Mesenchymal stem cell (in vitro differentiated cells and primary cell): ENCODE results near the gene SLC3A2.

Experiments used
- DNase-seq: peaks from one replicate; pipeline ENCODE4 v3.0.0-alpha.2; 2013
- H2AFZ ChIP-seq: one replicate; pipeline ENCODE4 v1.6.1; 2013; ENCODE audit warnings: low read depth, mild to moderate bottlenecking, control low read depth, inconsistent platforms, low read length, moderate library complexity
- H2AK5ac ChIP-seq: 2 replicates; pipeline ENCODE4 v1.6.1; 2013; ENCODE audit warnings: low read length, moderate library complexity, mild to moderate bottlenecking, inconsistent platforms; ENCODE audit not compliant: severe bottlenecking
- H2BK120ac ChIP-seq: one replicate; pipeline ENCODE4 v1.6.1; 2013; ENCODE audit warnings: low read depth, mild to moderate bottlenecking, inconsistent platforms, low read length, moderate library complexity
- H2BK12ac ChIP-seq, 2 experiments: one replicate each; pipeline ENCODE4 v1.6.1; 2013; ENCODE audit warnings: inconsistent platforms in 2 of 2, low read length in 2 of 2, mild to moderate bottlenecking in 2 of 2, moderate library complexity in 2 of 2, control low read depth in 1 of 2
- H2BK15ac ChIP-seq: one replicate; pipeline ENCODE4 v1.6.1; 2013; ENCODE audit warnings: mild to moderate bottlenecking, low read depth, inconsistent platforms; ENCODE audit not compliant: poor library complexity, severe bottlenecking
- H2BK5ac ChIP-seq: 2 replicates; pipeline ENCODE4 v1.6.1; 2013; ENCODE audit warnings: low read depth, mild to moderate bottlenecking, low read length, control low read depth, inconsistent platforms; ENCODE audit not compliant: poor library complexity, severe bottlenecking
- H3K14ac ChIP-seq, 2 experiments: one replicate each; pipeline ENCODE4 v1.6.1; 2013; ENCODE audit warnings: inconsistent platforms in 2 of 2, low read length in 2 of 2, control low read depth in 1 of 2, mild to moderate bottlenecking in 1 of 2, moderate library complexity in 1 of 2
- H3K18ac ChIP-seq, 2 experiments: one replicate each; pipeline ENCODE4 v1.6.1; 2013; ENCODE audit warnings: inconsistent platforms in 2 of 2, low read length in 2 of 2, control low read depth in 1 of 2, low read depth in 1 of 2, mild to moderate bottlenecking in 1 of 2
- H3K23ac ChIP-seq, 2 experiments: one replicate each; pipeline ENCODE4 v1.6.1; 2013; ENCODE audit warnings: inconsistent platforms in 2 of 2, low read length in 2 of 2, mild to moderate bottlenecking in 2 of 2, moderate library complexity in 2 of 2, control low read depth in 1 of 2
- H3K27ac ChIP-seq: 2 replicates; pipeline ENCODE4 v1.5.1; 2013; ENCODE audit warnings: mild to moderate bottlenecking, moderate library complexity, low read length, control low read depth, inconsistent platforms; ENCODE audit not compliant: poor library complexity, severe bottlenecking
- H3K27me3 ChIP-seq, 2 experiments: 2 replicates each; pipeline versions ENCODE4 v1.6.1 to v1.7.0; 2013; ENCODE audit warnings: low read length in 2 of 2, mild to moderate bottlenecking in 2 of 2, moderate library complexity in 2 of 2, control low read depth in 1 of 2, inconsistent platforms in 1 of 2; ENCODE audit not compliant: control insufficient read depth in 1 of 2, insufficient read depth in 1 of 2
- H3K36me3 ChIP-seq, 2 experiments: 2 replicates each; pipeline versions ENCODE4 v1.6.1 to v1.7.0; 2013; ENCODE audit warnings: low read length in 2 of 2, control low read depth in 1 of 2, inconsistent platforms in 1 of 2, low read depth in 1 of 2, mild to moderate bottlenecking in 1 of 2; ENCODE audit not compliant: insufficient read depth in 2 of 2, control insufficient read depth in 1 of 2
- H3K4ac ChIP-seq, 2 experiments: one replicate each; pipeline ENCODE4 v1.6.1; 2013; ENCODE audit warnings: inconsistent platforms in 2 of 2, low read length in 2 of 2, mild to moderate bottlenecking in 2 of 2, moderate library complexity in 2 of 2, control low read depth in 1 of 2, low read depth in 1 of 2
- H3K4me1 ChIP-seq: 2 replicates; pipeline ENCODE4 v1.6.1; 2013; ENCODE audit warnings: low read depth, low read length, control low read depth; ENCODE audit not compliant: control insufficient read depth, insufficient read depth
- H3K4me2 ChIP-seq: 2 replicates; pipeline ENCODE4 v1.6.1; 2013; ENCODE audit warnings: low read length, mild to moderate bottlenecking, inconsistent platforms; ENCODE audit not compliant: poor library complexity, severe bottlenecking
- H3K4me3 ChIP-seq, 2 experiments: 2 replicates each; pipeline versions ENCODE4 v1.5.1 to v1.7.0; 2013; ENCODE audit warnings: low read length in 2 of 2, mild to moderate bottlenecking in 2 of 2, control low read depth in 1 of 2, low read depth in 1 of 2; ENCODE audit not compliant: insufficient read depth in 1 of 2
- H3K79me1 ChIP-seq: replicated peaks from 2 replicates; pipeline ENCODE4 v1.6.1; 2013; ENCODE audit warnings: mild to moderate bottlenecking, control low read depth, low read length, inconsistent platforms; ENCODE audit not compliant: poor library complexity, severe bottlenecking
- H3K9ac ChIP-seq: 2 replicates; pipeline ENCODE4 v1.7.0; 2013; ENCODE audit warnings: mild to moderate bottlenecking, low read length, moderate library complexity
- H3K9me3 ChIP-seq: 2 replicates; pipeline ENCODE4 v1.7.0; 2013; ENCODE audit warnings: mild to moderate bottlenecking, low read length; ENCODE audit not compliant: control insufficient read depth
- H4K8ac ChIP-seq: one replicate; pipeline ENCODE4 v1.6.1; 2013; ENCODE audit warnings: inconsistent platforms, mild to moderate bottlenecking, low read length, moderate library complexity
- H4K91ac ChIP-seq: one replicate; pipeline ENCODE4 v1.6.1; 2013; ENCODE audit warnings: mild to moderate bottlenecking, low read length, inconsistent platforms
- WGBS: methylation state at CpG from one replicate; pipeline ENCODE4 v1.1.7; 2013; ENCODE audit warnings: mixed read lengths; 5-methylcytosine and 5-hydroxymethylcytosine counted together

Gene SLC3A2

GRCh38 chr11:62930666-62931065 lies 50.0 kb downstream of the SLC3A2 start:
- H3K27ac ChIP-seq = no peak overlapping the region
- no peak overlapping the region for H3K9ac ChIP-seq
- H3K4me3 ChIP-seq = no peak overlapping the region
- H2BK15ac ChIP-seq = no peak overlapping the region
- H2BK5ac ChIP-seq = no peak overlapping the region
- no peak overlapping the region for H3K14ac ChIP-seq
- no peak for DNase-seq
- peaks cover 57 to 58% of the 10 kb centered on the region in 2 experiments for H3K27me3 ChIP-seq
- no peak overlapping the region for H3K18ac ChIP-seq
- H3K4me2 ChIP-seq = no peak overlapping the region
- peaks cover 15% of the 10 kb centered on the region for H3K4me1 ChIP-seq
- H3K36me3 ChIP-seq = no peaks in the 10 kb centered on the region
- no peaks in the 10 kb centered on the region for H3K9me3 ChIP-seq
- no peak overlapping the region for H4K91ac ChIP-seq
- no peak overlapping the region for H2BK12ac ChIP-seq
- H4K8ac ChIP-seq = no peak overlapping the region
- 77% methylated on average over 1 of the region's 1 CpG for WGBS
- no peak overlapping the region for H3K4ac ChIP-seq
- H3K79me1 ChIP-seq = no peaks in the 10 kb centered on the region
- no peak overlapping the region for H3K23ac ChIP-seq
- no peak overlapping the region for H2AK5ac ChIP-seq
- H2BK120ac ChIP-seq = no peak overlapping the region
- no peak overlapping the region for H2AFZ ChIP-seq

DNA sequence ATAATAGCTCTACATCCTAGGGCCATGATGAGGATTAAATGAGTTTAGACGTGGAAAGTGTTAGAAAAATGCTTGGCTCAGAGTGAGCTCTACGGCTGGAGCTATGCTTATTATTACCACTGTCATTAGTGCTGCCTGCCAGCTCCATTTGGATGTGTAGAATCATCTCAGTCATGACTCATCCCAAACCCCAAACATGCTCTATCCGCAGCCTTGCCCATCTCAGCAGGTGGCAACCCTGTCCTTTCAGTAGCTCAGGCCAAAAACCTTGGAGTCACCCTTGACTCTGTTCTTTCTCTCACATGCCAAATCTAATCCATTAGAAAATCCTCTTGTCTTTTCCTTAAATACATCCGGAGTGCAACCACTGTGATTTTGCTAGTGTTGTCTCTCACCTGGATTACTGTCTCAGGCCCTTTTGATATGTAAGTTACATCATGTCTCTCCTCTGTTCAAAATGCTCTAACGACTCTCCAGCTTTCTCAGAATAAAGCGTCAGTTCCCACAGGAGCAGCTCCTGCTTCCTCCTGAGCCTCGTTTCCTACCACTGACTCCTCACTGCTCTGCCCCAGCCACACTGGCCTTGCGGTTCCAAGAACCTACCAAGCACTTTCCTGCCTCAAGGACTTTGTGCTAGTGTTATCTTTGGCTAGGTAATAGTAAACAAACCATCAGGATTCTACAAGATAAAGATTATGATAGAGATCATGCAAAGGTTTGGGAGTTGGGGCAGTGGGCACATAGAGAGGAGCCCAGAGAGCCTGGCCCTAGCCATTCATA lies 51.0 kb downstream of the SLC3A2 start:
- WGBS = 64% methylated on average over 8 of the region's 8 CpGs
- no peak overlapping the region for H3K4ac ChIP-seq
- DNase-seq = no peak
- H2BK120ac ChIP-seq = no peak overlapping the region
- H3K23ac ChIP-seq = no peak overlapping the region
- no peaks in the 10 kb centered on the region for H3K36me3 ChIP-seq
- no peak overlapping the region for H3K4me3 ChIP-seq
- no peaks in the 10 kb centered on the region for H3K9me3 ChIP-seq
- no peak overlapping the region for H3K9ac ChIP-seq
- peaks cover 49 to 55% of the 10 kb centered on the region in 2 experiments for H3K27me3 ChIP-seq
- no peak overlapping the region for H3K27ac ChIP-seq
- no peak overlapping the region for H4K91ac ChIP-seq
- no peak overlapping the region for H2AK5ac ChIP-seq
- no peak overlapping the region for H3K4me2 ChIP-seq
- H2BK15ac ChIP-seq = no peak overlapping the region
- no peaks in the 10 kb centered on the region for H3K79me1 ChIP-seq
- no peak overlapping the region for H2BK12ac ChIP-seq
- H4K8ac ChIP-seq = no peak overlapping the region
- H2AFZ ChIP-seq = no peak overlapping the region
- peaks cover 5% of the 10 kb centered on the region for H3K4me1 ChIP-seq
- H2BK5ac ChIP-seq = no peak overlapping the region
- no peak overlapping the region for H3K18ac ChIP-seq
- H3K14ac ChIP-seq = no peak overlapping the region

- H2BK15ac ChIP-seq = no peak overlapping the region
- no peak for DNase-seq
- no peak overlapping the region for H3K23ac ChIP-seq
- H2AK5ac ChIP-seq = no peak overlapping the region
- no peak overlapping the region for H3K9ac ChIP-seq
- H3K18ac ChIP-seq = no peak overlapping the region
- no peak overlapping the region for H2BK120ac ChIP-seq
- H2BK12ac ChIP-seq = no peak overlapping the region
- 76% methylated on average over 13 of the region's 13 CpGs for WGBS
- H3K9me3 ChIP-seq = no peaks in the 10 kb centered on the region
- H3K36me3 ChIP-seq = no peaks in the 10 kb centered on the region
- H3K27me3 ChIP-seq = peaks cover 33 to 39% of the 10 kb centered on the region in 2 experiments
- no peak overlapping the region for H3K4me3 ChIP-seq
- H4K8ac ChIP-seq = no peak overlapping the region
- peaks cover 2% of the 10 kb centered on the region for H3K4me1 ChIP-seq
- no peaks in the 10 kb centered on the region for H3K79me1 ChIP-seq
- H2AFZ ChIP-seq = no peak overlapping the region
- H3K27ac ChIP-seq = no peak overlapping the region
- H3K4me2 ChIP-seq = no peak overlapping the region
- H4K91ac ChIP-seq = no peak overlapping the region
- H3K4ac ChIP-seq = no peak overlapping the region
- H2BK5ac ChIP-seq = no peak overlapping the region
- H3K14ac ChIP-seq = no peak overlapping the region
Measured at GRCh38 chr11:62933285-62933684, 52.6 kb downstream of the SLC3A2 start.

GRCh38 chr11:62933750-62934495 lies 53.2 kb downstream of the SLC3A2 start:
- Histone ChIP-seq H2BK12ac (no peak overlapping the region), H4K8ac (no peak overlapping the region), H3K9me3 (no peaks in the 10 kb centered on the region), H3K4me1 (peaks cover 2% of the 10 kb centered on the region), H3K14ac (no peak overlapping the region), H3K4ac (no peak overlapping the region), H3K18ac (no peak overlapping the region), H3K4me2 (no peak overlapping the region), H3K36me3 (no peaks in the 10 kb centered on the region), H2BK5ac (no peak overlapping the region), H3K27me3 (peaks cover 27 to 33% of the 10 kb centered on the region in 2 experiments), H3K4me3 (no peak overlapping the region), H2AK5ac (no peak overlapping the region), H4K91ac (no peak overlapping the region), H2AFZ (no peak overlapping the region), H3K27ac (no peak overlapping the region), H3K23ac (no peak overlapping the region), H3K79me1 (no peaks in the 10 kb centered on the region), H2BK15ac (no peak overlapping the region), H2BK120ac (no peak overlapping the region), H3K9ac (no peak overlapping the region)
- no peak for DNase-seq
- 76% methylated on average over 4 of the region's 5 CpGs for WGBS
